ENCODE results near the gene RAD9B. TPM values are rescaled to one million over a fixed set of nuclear protein-coding genes. Genes with fewer than 3 reads are reported as not detected.

The RAD9B gene
- total and polyA plus RNA-seq, 2 of the 13 experiments (the other 11 are each of a cell fraction or from before 2014, with no cell fraction given): 0.05 to 0.38 TPM

- TF ChIP-seq ZNF17 (CRISPR knock-in tag; IDR thresholded peaks at IDR 0.05): no peak
- TF ChIP-seq IRF9 (CRISPR knock-in tag; IDR thresholded peaks at IDR 0.05; ENCODE audit: borderline replicate concordance): peak; percentile 71; the same call in 1 of the 2 replicates
- TF ChIP-seq FOXC1 (CRISPR knock-in tag; IDR thresholded peaks at IDR 0.05; ENCODE audit: borderline replicate concordance): 0 out of 2 replicates have a peak, but pooled peaks have one; percentile 45
- TF ChIP-seq GLMP (CRISPR knock-in tag; IDR thresholded peaks at IDR 0.05; ENCODE audit: borderline replicate concordance): no peak
- no peak for TF ChIP-seq STAG1 (CRISPR knock-in tag; IDR thresholded peaks at IDR 0.05)
- TF ChIP-seq ZNF263 (CRISPR knock-in tag; IDR thresholded peaks at IDR 0.05): no peak
- 0 out of 2 replicates have a peak, but pooled peaks have one; percentile 41 for TF ChIP-seq ZNF33B (CRISPR knock-in tag; IDR thresholded peaks at IDR 0.05)
- TF ChIP-seq DPF2 (CRISPR knock-in tag; IDR thresholded peaks at IDR 0.05; ENCODE audit: borderline replicate concordance, low read depth): no peak
- peak; percentile 96; the same call in 1 of the 2 replicates for TF ChIP-seq ZBTB39 (CRISPR knock-in tag; IDR thresholded peaks at IDR 0.05)
- peak; percentile 68 for TF ChIP-seq HOXA3 (CRISPR knock-in tag; IDR thresholded peaks at IDR 0.05)
- no peak; the same call in 1 of the 2 replicates for TF ChIP-seq ZMAT3 (CRISPR knock-in tag; conservative IDR thresholded peaks at IDR 0.05)
- peak; percentile 87 for TF ChIP-seq ATF1 (CRISPR knock-in tag; IDR thresholded peaks at IDR 0.05)
- no peak; the same call in 1 of the 2 replicates for TF ChIP-seq ZBTB8A (CRISPR knock-in tag; IDR thresholded peaks at IDR 0.05; ENCODE audit: borderline replicate concordance, low read depth)
- no peak; the same call in 1 of the 2 replicates for TF ChIP-seq ZNF703 (CRISPR knock-in tag; IDR thresholded peaks at IDR 0.05; ENCODE audit: borderline replicate concordance)
- TF ChIP-seq CREB3 (CRISPR knock-in tag; IDR thresholded peaks at IDR 0.05): no peak
- peak; percentile 22; the same call in 1 of the 2 replicates for TF ChIP-seq ZSCAN22 (CRISPR knock-in tag; IDR thresholded peaks at IDR 0.05)
- TF ChIP-seq HDAC2 (CRISPR knock-in tag; IDR thresholded peaks at IDR 0.05): peak; percentile 79; the same call in 1 of the 2 replicates
Observed at GRCh38 chr12:110468214-110469048, 33.7 kb upstream of the RAD9B start, which contains the start of the genes FAM216A and GPN3 (continued).

Measured in HepG2 (cell line).